Large intestine (tissue), 3 donors: ENCODE results near the gene KCNJ6. TPM values are rescaled to one million over a fixed set of nuclear protein-coding genes. Genes with fewer than 3 reads are reported as not detected.

Experiments
- DNase-seq, 2 donors: peaks; one replicate each; pipeline versions ENCODE4 v3.0.0 to v3.0.0-alpha.2; 2013
- H3K27ac ChIP-seq: one replicate; pipeline ENCODE4 v1.5.1; 2013; ENCODE audit warnings: low read length
- H3K27me3 ChIP-seq: 2 replicates; pipeline ENCODE4 v1.6.1; 2013; ENCODE audit warnings: low read length; ENCODE audit not compliant: control insufficient read depth, insufficient read depth
- H3K36me3 ChIP-seq: 2 replicates; pipeline ENCODE4 v1.6.1; 2013; ENCODE audit warnings: low read length; ENCODE audit not compliant: control insufficient read depth, insufficient read depth
- H3K4me1 ChIP-seq: one replicate; pipeline ENCODE4 v1.6.1; 2013; ENCODE audit warnings: low read length; ENCODE audit not compliant: control insufficient read depth, insufficient read depth
- H3K4me3 ChIP-seq: one replicate; pipeline ENCODE4 v1.5.1; 2013; ENCODE audit warnings: low read length
- H3K9me3 ChIP-seq: one replicate; pipeline ENCODE4 v1.6.1; 2013; ENCODE audit warnings: mild to moderate bottlenecking, low read depth, low read length, moderate library complexity; ENCODE audit not compliant: control insufficient read depth
- WGBS: methylation state at CpG from one replicate; pipeline ENCODE4 v1.1.5; 2013; ENCODE audit warnings: low lambda C conversion rate; ENCODE audit not compliant: insufficient coverage; 5-methylcytosine and 5-hydroxymethylcytosine counted together
- polyA plus RNA-seq: library from polyadenylated mRNA; unstranded; fragments of 120-200 nt; gene quantifications from one replicate; pipeline ENCODE4 v1.2.1, GENCODE V29; 2013

KCNJ6 gene
- polyA plus RNA-seq, 1 donor = 0.39 TPM

DNA sequence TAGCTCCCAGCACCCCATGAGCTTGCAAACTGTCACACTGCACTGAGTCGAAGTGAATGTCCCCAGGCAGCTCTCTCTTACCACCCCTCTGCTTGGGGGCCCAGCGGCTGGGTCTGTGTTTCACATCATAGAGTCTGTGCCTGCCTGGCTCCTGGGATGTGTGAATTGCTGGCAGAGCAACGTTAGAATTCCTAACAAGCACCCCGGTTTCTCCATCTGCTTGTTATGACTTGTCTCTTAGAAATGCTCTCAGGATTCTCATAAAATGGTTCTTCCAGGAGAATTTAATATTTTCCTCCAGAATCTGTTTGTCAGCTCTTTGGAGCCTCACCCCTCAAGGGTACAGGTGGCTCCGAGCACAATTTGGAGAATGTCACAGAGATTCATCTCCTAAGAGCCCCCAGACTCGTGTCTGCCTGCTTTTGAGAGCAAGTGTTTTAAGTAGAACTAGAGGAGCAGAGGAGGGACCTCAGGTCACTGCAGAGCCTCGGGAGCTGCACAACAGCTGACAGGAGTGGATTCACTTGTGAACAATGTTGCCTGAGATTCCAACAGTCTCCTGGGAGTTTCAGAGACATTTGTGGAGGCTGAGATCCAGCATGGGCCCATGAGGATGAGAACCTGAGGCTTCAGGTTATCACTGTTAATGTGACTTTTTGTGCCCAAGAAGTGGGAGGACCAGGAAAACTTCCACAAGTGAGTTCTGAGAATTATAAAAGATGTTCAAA lies 131.5 kb downstream of the KCNJ6 start:
- no peak for DNase-seq
- no peaks in the 10 kb centered on the region for H3K36me3 ChIP-seq
- H3K9me3 ChIP-seq = no peaks in the 10 kb centered on the region
- H3K27me3 ChIP-seq = no peaks in the 10 kb centered on the region
- H3K4me3 ChIP-seq = no peak overlapping the region
- H3K27ac ChIP-seq = no peak overlapping the region
- no peaks in the 10 kb centered on the region for H3K4me1 ChIP-seq
- WGBS = no CpG with 5 or more reads among the region's 7 CpGs

DNA sequence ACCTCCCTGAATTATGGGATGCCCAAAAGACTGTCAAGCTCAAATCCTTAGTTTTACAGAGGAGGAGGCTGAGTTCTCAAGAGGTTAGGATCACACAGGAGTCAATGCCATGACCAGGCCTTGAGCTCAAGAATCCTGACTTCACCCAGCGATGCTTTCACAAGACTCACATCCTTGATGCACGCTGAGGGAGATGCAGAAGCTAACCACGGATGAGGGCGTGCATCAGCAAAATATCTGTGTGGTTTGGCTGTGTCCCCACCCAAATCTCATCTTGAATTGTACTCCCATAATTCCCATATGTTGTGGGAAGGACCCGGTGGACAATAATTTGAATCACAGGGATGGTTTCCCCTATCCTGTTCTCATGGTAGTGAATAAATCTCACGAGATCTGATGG lies 133.2 kb downstream of the KCNJ6 start:
- Histone ChIP-seq H3K9me3 (no peaks in the 10 kb centered on the region), H3K27me3 (no peaks in the 10 kb centered on the region), H3K27ac (no peak overlapping the region), H3K4me3 (no peak overlapping the region), H3K36me3 (no peaks in the 10 kb centered on the region), H3K4me1 (no peaks in the 10 kb centered on the region)
- no CpG with 5 or more reads among the region's 6 CpGs for WGBS
- DNase-seq = no peak

DNA sequence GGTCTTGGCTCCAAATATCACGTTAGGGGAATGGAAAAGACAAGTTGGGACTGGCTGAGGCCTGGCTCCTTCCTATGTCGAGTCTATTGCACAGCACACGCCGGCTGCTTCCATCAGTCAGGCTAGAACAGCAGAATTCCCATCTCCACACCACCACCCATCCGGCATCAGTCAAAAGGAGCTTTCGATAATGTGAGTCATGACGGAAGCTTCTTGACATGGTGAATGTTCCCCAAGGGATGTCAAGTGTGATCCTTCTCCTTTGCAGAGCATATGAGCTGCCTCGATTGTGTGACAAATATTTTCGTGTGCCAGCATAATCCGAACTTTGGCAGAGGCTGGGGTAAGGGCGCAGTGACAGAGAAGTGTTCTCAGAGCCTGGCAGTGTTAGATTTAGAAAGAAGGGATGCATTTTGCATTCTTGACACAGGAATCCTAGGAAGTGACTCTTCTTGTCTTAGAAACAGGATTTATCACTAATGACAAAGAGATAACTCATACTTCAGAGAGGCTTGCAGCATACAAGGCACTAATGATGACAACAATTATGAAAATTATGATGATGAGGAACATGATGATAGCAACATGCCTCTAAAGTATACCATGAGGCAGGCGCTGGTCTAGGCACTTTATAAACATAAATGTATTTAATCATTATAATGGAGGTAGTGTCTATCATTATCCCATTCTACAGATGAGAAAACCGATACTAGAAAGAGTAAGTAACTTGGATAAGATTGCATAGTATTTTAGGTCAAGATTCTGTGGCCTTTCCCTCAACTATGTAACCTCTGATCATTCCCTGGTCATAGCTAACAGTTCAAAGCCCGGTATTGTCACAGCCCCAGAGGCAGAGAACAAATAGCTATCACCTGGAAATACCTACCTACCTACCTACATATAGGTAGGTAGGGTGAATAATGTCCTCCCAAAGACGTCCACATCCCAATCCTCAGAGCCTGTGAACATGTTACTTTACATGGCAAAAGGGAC lies 135.0 kb downstream of the KCNJ6 start:
- DNase-seq = no peak
- H3K27me3 ChIP-seq = no peaks in the 10 kb centered on the region
- H3K4me1 ChIP-seq = no peaks in the 10 kb centered on the region
- no peaks in the 10 kb centered on the region for H3K9me3 ChIP-seq
- no peak overlapping the region for H3K4me3 ChIP-seq
- H3K36me3 ChIP-seq = no peaks in the 10 kb centered on the region
- 100% methylated on average over 1 of the region's 15 CpGs for WGBS
- H3K27ac ChIP-seq = no peak overlapping the region

DNA sequence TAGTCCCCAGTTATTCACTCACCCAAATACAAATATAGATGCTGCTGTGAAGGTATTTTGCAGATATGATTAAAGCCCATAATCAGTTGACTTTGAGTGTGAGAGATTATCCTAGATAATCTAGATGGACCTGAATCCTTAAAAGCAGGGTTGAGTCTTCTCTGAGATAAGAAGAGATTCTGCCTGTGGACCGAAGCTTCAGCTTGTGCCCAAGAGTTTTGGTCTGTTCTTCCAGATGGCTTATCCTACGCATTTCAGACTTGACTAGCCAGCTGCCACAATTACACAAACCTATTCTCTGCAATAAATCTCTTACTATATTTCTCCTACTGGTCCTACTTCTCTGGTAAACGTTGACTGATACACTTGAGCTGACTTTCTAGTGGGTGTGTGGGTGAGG lies 145.1 kb downstream of the KCNJ6 start:
- Histone ChIP-seq H3K27ac (no peak overlapping the region), H3K4me1 (no peaks in the 10 kb centered on the region), H3K27me3 (peaks cover 2% of the 10 kb centered on the region), H3K9me3 (no peaks in the 10 kb centered on the region), H3K36me3 (no peaks in the 10 kb centered on the region), H3K4me3 (no peak overlapping the region)
- DNase-seq = no peak
- 83% methylated on average over 1 of the region's 3 CpGs for WGBS

DNA sequence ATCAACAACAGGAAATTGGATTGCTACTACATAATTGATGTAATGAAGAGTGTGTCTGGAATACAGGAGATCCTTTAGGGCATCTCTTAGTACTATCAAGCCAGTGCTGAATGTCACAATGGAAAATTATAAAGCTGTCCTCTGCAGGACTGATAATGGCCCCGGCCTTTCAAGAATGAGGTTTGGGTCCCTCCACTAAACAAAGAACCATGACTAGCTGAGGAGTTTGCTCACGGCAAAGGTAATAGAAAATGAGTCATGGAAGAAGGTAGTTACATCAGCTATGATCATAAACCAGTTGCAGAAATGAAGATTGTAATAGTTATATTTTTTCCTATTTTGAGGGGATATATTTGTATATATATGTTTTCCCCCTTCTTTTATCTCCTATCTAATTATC lies 145.8 kb downstream of the KCNJ6 start:
- H3K27me3 ChIP-seq = peaks cover 2% of the 10 kb centered on the region
- no peaks in the 10 kb centered on the region for H3K36me3 ChIP-seq
- no peak overlapping the region for H3K27ac ChIP-seq
- no peak for DNase-seq
- H3K4me1 ChIP-seq = no peaks in the 10 kb centered on the region
- no peak overlapping the region for H3K4me3 ChIP-seq
- WGBS = 80% methylated on average over 1 of the region's 2 CpGs
- no peaks in the 10 kb centered on the region for H3K9me3 ChIP-seq

DNA sequence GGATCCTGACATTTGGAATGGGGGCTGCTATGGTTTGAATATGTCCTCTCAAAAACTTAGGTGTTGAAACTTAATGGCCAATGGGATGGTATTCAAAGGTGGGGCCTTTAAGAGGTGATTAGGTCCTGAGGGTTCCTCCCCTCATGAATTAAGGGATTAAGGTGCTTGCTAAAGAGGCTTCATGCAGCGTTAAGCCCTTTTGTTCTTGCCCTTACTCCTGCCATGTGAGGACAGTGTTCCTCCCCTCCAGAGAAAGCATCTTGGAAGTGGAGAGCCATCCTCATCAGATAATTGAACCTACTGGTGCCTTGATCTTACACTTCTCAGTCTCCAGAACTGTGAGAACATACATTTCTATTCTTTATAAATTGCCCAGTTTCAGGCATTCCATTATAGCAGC lies 146.6 kb downstream of the KCNJ6 start:
- no peaks in the 10 kb centered on the region for H3K36me3 ChIP-seq
- H3K27me3 ChIP-seq = peaks cover 2% of the 10 kb centered on the region
- no CpG with 5 or more reads among the region's 1 CpG for WGBS
- no peak overlapping the region for H3K4me3 ChIP-seq
- no peak for DNase-seq
- no peak overlapping the region for H3K27ac ChIP-seq
- H3K9me3 ChIP-seq = no peaks in the 10 kb centered on the region
- H3K4me1 ChIP-seq = no peaks in the 10 kb centered on the region

DNA sequence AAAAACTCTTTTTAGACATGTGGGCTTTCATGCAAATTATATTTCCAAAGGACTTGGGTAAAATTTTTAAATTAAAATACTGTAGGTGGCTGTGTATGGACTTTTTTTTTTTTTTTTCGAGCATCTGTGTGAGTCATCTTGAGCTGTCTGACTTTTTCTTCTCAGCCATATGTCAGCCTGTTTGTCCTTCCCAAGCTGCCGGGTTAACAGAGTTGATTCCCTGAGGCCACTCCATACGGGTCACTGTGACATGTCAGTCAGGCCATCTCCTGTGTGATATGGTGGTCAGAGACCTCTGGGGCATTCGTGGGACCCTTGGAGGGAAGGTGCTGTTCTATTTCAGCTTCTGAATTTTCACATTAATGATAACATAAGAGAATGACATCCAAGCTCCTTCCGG lies 148.3 kb downstream of the KCNJ6 start:
- no peak for DNase-seq
- WGBS = no CpG with 5 or more reads among the region's 5 CpGs
- H3K9me3 ChIP-seq = no peaks in the 10 kb centered on the region
- H3K27me3 ChIP-seq = peaks cover 2% of the 10 kb centered on the region
- no peaks in the 10 kb centered on the region for H3K36me3 ChIP-seq
- no peak overlapping the region for H3K27ac ChIP-seq
- H3K4me3 ChIP-seq = no peak overlapping the region
- no peaks in the 10 kb centered on the region for H3K4me1 ChIP-seq

DNA sequence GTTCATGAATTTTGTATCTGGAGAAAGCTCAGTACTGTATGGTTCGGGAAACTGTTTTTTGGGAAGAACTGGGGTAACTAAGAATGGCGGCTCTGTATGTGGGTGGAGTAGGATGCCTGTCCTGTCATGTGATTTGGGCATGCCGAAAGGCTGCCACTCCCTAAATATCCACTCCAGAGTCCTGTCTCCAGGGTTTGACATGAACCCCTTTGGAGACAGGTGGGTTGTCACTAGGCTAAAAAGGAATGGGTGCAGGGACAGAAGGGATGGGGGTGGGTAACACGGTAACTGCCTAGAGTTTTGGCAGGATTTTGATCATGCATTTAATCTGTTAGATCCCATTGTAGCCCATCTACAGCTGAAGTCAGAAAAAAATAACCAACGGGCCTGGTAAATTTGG lies 150.1 kb downstream of the KCNJ6 start:
- no peak for DNase-seq
- Histone ChIP-seq H3K9me3 (no peaks in the 10 kb centered on the region), H3K36me3 (no peaks in the 10 kb centered on the region), H3K27ac (no peak overlapping the region), H3K27me3 (peaks cover 2% of the 10 kb centered on the region), H3K4me3 (no peak overlapping the region), H3K4me1 (no peaks in the 10 kb centered on the region)
- WGBS = 100% methylated on average over 1 of the region's 5 CpGs

DNA sequence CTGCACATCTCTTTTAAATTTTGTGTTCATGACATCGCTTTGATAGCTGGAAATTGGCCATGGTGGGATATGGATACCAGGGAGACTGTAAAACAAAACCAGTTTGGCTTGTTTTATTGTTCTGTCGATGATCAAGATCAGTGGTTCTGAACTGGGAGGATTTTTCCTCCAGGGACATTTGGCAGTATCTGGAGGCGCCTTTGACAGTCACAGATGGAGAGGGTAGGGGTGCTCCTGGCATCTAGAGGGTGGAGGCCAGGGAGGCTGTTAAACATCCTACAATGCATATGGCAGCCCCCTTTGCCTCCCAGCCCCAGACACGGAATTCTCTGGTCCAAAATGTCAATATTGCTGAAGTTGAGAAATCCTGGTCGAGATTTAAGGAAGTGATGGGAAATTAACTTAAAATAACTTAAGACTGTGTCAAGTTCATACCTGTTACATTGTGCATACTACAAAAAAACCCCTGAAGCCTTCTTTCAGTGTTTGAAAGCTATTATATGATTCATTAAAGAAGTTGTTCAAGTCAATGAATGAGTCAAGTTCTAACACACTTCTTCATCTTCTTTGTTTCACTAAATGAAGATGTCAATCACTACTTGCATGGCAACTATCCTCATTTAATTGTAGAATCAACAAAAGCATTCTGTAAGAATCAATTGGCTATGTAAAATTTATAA lies 150.9 kb downstream of the KCNJ6 start:
- H3K36me3 ChIP-seq = no peaks in the 10 kb centered on the region
- no CpG with 5 or more reads among the region's 5 CpGs for WGBS
- no peaks in the 10 kb centered on the region for H3K4me1 ChIP-seq
- no peak overlapping the region for H3K27ac ChIP-seq
- no peak overlapping the region for H3K4me3 ChIP-seq
- no peak for DNase-seq
- H3K27me3 ChIP-seq = peaks cover 2% of the 10 kb centered on the region
- H3K9me3 ChIP-seq = no peaks in the 10 kb centered on the region

DNA sequence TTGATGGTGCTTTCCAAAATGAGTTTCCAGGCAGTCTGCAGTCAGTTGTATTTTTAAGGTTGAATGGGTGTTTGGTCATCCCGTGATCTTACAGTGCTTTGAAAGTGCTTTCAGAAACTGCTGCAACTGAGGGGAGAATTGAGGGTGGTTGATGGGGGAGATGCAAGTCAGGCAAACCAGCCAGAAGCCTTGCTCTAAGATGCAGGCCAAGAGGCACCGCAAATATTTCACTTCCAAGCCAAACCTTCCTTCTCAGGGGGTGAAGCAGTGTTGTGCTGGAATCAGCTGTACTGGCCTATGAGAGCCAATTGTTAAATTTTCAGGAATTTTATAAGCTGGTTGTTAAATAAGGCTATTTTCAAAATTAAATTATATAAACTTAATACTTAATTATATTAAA lies 151.6 kb downstream of the KCNJ6 start:
- Histone ChIP-seq H3K9me3 (no peaks in the 10 kb centered on the region), H3K27me3 (peaks cover 2% of the 10 kb centered on the region), H3K4me3 (no peak overlapping the region), H3K4me1 (no peaks in the 10 kb centered on the region), H3K36me3 (no peaks in the 10 kb centered on the region), H3K27ac (no peak overlapping the region)
- WGBS = 100% methylated on average over 1 of the region's 2 CpGs
- no peak for DNase-seq
